Transverse colon (tissue), 4 donors: ENCODE measurements around the gene SH2B2. TPM values are rescaled to one million over a fixed set of nuclear protein-coding genes. Genes with fewer than 3 reads are reported as not detected.

Experiments
- DNase-seq: peaks from one replicate; pipeline ENCODE4 v3.0.0-alpha.2; 2019
- H3K27ac ChIP-seq, 4 donors: fragments of 200-600 bp; sonication (generic); 2 replicates each; pipeline ENCODE4 v1.5.1; 2016 to 2018; ENCODE audit warnings: inconsistent platforms in 4 of 4
- H3K27me3 ChIP-seq: fragments of 200-600 bp; sonication (generic); 2 replicates; pipeline ENCODE4 v1.5.1; 2017; ENCODE audit warnings: inconsistent platforms
- H3K36me3 ChIP-seq, 4 donors: fragments of 200-600 bp; sonication (generic); 2 replicates each; pipeline ENCODE4 v1.5.1; 2017 to 2019; ENCODE audit warnings: inconsistent platforms in 4 of 4
- H3K4me1 ChIP-seq, 4 donors: fragments of 200-600 bp; sonication (generic); 2 replicates each; pipeline ENCODE4 v1.5.1; 2017 to 2020; ENCODE audit warnings: inconsistent platforms in 4 of 4
- H3K4me3 ChIP-seq, 4 donors: fragments of 200-600 bp; sonication (generic); 1 replicate in 1 of 4; 2 replicates in 3 of 4; pipeline versions ENCODE4 v1.5.1 to v1.6.1; 2017 to 2019; ENCODE audit warnings: inconsistent platforms in 4 of 4
- H3K9me3 ChIP-seq, 2 donors: fragments of 200-600 bp; sonication (generic); 2 replicates each; pipeline ENCODE4 v1.5.1; 2017 to 2019; ENCODE audit warnings: inconsistent platforms in 2 of 2
- EP300 ChIP-seq: sonication (generic); formaldehyde crosslinking; IDR thresholded peaks from one replicate; pipeline ENCODE4 v1.6.1; 2017; ENCODE audit warnings: antibody characterized with exemption, low read depth
- POLR2A ChIP-seq: fragments of 450-650 bp; IDR thresholded peaks from one replicate; pipeline ENCODE4 v1.6.1; 2016; ENCODE audit warnings: antibody characterized with exemption, mild to moderate bottlenecking, moderate library complexity
- POLR2AphosphoS5 ChIP-seq, 3 donors: sonication (generic); formaldehyde crosslinking; IDR thresholded peaks; one replicate each; pipeline ENCODE4 v1.6.1; 2016; ENCODE audit warnings: antibody characterized with exemption in 3 of 3
- WGBS, 2 donors: methylation state at CpG; one replicate each; pipeline ENCODE4 v1.1.5; 2018; ENCODE audit warnings: low coverage in 1 of 2; 5-methylcytosine and 5-hydroxymethylcytosine counted together
- in situ Hi-C, 4 donors: fragments of 200-750 bp; cut with MboI; loops; one replicate each; pipeline versions ENCODE4 v1.15.0 to v1.15.1; 2017; ENCODE audit warnings: low sequenced_read_pairs in 3 of 4, low pct_ligation_motif_present in 1 of 4, low pct_unique_long_range_greater_than_20kb in 1 of 4
- intact Hi-C: fragments of 100-400 bp; cut with DNase I; formaldehyde crosslinking; loops from one replicate; pipeline ENCODE4 v1.15.1; 2023; ENCODE audit warnings: low total_unique reads
- total RNA-seq, 4 donors: library from RNA; depleted of rRNA; stranded (reverse); fragments of >200 nt; gene quantifications; one replicate each; pipeline ENCODE4 v1.1.0, GENCODE V29; 2016
- TF ChIP-seq, protein P1 (sequence below), 5 experiments: fragments of 200-600 bp in 3 of 5; fragments of 450-650 bp in 2 of 5; sonication (generic) in 3 of 5; IDR thresholded peaks; 1 replicate in 2 of 5; 2 replicates in 3 of 5; pipeline ENCODE4 v1.5.1; 2016 to 2017; ENCODE audit warnings: antibody characterized with exemption in 5 of 5, inconsistent platforms in 3 of 5, mild to moderate bottlenecking in 2 of 5, moderate library complexity in 1 of 5

SH2B2 gene
- total RNA-seq, 4 donors from 2014 or later, result 2.0 to 7.6 (median 2.2) TPM; not detected in 1

DNA sequence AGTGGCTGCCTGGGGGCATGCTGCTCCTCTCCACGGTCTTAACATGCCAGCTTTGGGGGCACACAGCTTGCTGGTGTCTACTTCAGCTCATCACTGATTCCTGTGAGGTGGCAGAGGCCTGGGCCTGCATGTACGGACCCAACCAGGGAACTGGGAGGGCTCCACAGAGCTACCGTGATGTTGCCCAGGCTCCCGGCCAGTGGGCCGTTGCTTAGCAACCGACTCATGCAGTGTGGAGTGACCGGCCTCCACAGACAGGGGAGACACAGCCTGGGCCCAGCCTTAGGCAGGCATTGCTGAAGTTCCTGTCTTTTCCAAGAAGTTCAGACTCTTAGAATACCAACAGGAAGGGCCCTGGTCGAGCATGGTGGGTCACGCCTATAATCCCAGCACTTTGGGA is 25.8 kb upstream of the SH2B2 start:
- no peak for TF ChIP-seq POLR2AphosphoS5 (IDR thresholded peaks at IDR 0.05)
- TF ChIP-seq POLR2A, result no peak
- no peak for TF ChIP-seq EP300
- Histone ChIP-seq H3K36me3 (no peaks in the 10 kb centered on the region), H3K4me1 (no peaks in the 10 kb centered on the region), H3K4me3 (no peak overlapping the region), H3K9me3 (no peaks in the 10 kb centered on the region), H3K27ac (no peak overlapping the region), H3K27me3 (no peaks in the 10 kb centered on the region)
- WGBS, 2 donors, result 75% methylated on average over 9 of the region's 9 CpGs; no CpG with 5 or more reads in 1 of the 2 donors
- intact Hi-C loops, result no loop called here
- no peak for DNase-seq
- in situ Hi-C loops, result no loop called here

DNA sequence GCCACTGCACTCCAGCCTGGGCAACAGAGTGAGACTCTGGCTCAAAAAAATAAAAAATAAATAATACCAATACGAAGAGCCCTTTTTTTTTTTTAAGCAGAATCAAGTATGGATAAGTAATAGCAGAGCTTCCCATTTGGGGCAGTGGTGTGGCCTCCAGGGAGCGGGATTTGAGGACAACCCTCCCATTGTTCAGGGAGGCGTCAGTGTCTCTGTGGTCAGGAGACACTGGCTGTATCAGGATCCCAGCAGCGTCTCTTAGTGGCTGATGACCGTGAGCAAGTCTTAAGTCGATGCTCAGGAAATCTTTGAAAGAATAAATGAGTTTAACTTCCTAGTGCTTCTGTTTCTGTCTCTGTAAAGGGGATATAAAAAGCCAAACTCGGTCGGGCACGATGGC is 25.2 kb upstream of the SH2B2 start:
- Histone ChIP-seq H3K4me3 (no peak overlapping the region), H3K27me3 (no peaks in the 10 kb centered on the region), H3K36me3 (no peaks in the 10 kb centered on the region), H3K4me1 (no peaks in the 10 kb centered on the region), H3K27ac (no peak overlapping the region), H3K9me3 (no peaks in the 10 kb centered on the region)
- no peak for DNase-seq
- intact Hi-C loops, result no loop called here
- TF ChIP-seq POLR2AphosphoS5 (IDR thresholded peaks at IDR 0.05), result no peak
- TF ChIP-seq POLR2A, result no peak
- TF ChIP-seq, protein P1, sequence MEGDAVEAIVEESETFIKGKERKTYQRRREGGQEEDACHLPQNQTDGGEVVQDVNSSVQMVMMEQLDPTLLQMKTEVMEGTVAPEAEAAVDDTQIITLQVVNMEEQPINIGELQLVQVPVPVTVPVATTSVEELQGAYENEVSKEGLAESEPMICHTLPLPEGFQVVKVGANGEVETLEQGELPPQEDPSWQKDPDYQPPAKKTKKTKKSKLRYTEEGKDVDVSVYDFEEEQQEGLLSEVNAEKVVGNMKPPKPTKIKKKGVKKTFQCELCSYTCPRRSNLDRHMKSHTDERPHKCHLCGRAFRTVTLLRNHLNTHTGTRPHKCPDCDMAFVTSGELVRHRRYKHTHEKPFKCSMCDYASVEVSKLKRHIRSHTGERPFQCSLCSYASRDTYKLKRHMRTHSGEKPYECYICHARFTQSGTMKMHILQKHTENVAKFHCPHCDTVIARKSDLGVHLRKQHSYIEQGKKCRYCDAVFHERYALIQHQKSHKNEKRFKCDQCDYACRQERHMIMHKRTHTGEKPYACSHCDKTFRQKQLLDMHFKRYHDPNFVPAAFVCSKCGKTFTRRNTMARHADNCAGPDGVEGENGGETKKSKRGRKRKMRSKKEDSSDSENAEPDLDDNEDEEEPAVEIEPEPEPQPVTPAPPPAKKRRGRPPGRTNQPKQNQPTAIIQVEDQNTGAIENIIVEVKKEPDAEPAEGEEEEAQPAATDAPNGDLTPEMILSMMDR (IDR thresholded peaks at IDR 0.05), result no peak
- no peak for TF ChIP-seq EP300
- in situ Hi-C loops, result no loop called here
- 73 to 83% methylated on average over 2 to 9 of the region's 9 CpGs for WGBS, 2 donors

DNA sequence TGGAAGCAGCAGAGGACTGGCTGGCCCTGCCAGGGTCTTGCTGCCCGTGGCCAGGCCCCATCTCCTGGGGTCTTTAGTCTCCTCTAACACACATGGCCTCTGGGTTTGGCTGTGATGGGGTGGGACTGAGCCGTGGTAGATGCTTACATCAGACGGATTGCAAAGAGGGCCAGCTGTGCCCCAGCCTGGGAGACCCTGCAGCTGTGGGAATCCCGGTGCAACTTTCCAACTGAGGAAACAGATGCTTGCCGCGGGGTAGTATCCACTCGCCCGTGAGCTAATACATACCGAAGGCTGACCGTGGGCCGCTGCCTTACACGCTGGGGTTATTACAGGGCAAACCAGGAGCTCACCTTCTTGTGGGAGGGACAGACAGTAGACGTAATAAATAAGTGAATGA is 24.1 kb upstream of the SH2B2 start:
- no peak overlapping the region for H3K27ac ChIP-seq
- intact Hi-C loops (no loop called here), in situ Hi-C loops (no loop called here)
- H3K27me3 ChIP-seq, result no peaks in the 10 kb centered on the region
- H3K9me3 ChIP-seq, result no peaks in the 10 kb centered on the region
- no peak overlapping the region for H3K4me3 ChIP-seq
- no peaks in the 10 kb centered on the region for H3K4me1 ChIP-seq
- DNase-seq, result no peak
- TF ChIP-seq POLR2A, result no peak
- no peak for TF ChIP-seq EP300
- TF ChIP-seq POLR2AphosphoS5 (IDR thresholded peaks at IDR 0.05), result no peak
- TF ChIP-seq, protein P1 (IDR thresholded peaks at IDR 0.05), result no peak
- 90 to 96% methylated on average over 9 to 10 of the region's 13 CpGs for WGBS, 2 donors
- no peaks in the 10 kb centered on the region for H3K36me3 ChIP-seq

DNA sequence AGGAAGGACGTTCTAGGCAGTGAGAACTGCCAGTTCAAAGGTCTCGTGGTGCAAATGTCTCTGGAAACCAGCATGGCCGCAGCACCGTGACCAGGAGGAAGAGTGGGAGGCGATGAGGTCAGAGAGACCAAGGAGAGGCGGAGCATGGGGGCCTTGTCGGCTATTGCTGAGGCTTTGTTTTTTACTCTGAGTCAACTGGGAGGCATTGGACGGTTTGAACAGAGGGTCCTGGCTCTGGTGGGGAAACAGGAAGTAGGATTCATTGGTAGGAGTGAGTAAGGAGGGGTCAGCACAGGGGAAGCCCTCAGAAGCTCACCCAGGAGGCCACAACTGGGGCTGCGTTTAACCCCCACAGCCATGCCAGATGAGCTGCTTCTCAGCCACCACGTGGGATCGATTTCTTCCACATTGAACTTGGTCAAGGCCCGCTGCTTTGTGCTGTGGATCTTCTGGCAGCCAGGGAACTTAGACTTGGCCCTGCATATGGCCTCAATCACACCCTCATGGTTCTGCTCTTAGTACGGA is 22.2 kb upstream of the SH2B2 start:
- in situ Hi-C loops, result no loop called here
- no peaks in the 10 kb centered on the region for H3K36me3 ChIP-seq
- no peak for DNase-seq
- WGBS, 2 donors, result 86% methylated on average over 13 of the region's 13 CpGs; no CpG with 5 or more reads in 1 of the 2 donors
- H3K4me3 ChIP-seq, result no peak overlapping the region
- TF ChIP-seq EP300 (no peak), POLR2AphosphoS5 (IDR thresholded peaks at IDR 0.05) (no peak), POLR2A (no peak)
- TF ChIP-seq, protein P1 (IDR thresholded peaks at IDR 0.05), result no peak
- H3K4me1 ChIP-seq, result no peaks in the 10 kb centered on the region
- H3K27me3 ChIP-seq, result no peaks in the 10 kb centered on the region
- H3K27ac ChIP-seq, result no peak overlapping the region
- H3K9me3 ChIP-seq, result no peaks in the 10 kb centered on the region
- intact Hi-C loops, result no loop called here

DNA sequence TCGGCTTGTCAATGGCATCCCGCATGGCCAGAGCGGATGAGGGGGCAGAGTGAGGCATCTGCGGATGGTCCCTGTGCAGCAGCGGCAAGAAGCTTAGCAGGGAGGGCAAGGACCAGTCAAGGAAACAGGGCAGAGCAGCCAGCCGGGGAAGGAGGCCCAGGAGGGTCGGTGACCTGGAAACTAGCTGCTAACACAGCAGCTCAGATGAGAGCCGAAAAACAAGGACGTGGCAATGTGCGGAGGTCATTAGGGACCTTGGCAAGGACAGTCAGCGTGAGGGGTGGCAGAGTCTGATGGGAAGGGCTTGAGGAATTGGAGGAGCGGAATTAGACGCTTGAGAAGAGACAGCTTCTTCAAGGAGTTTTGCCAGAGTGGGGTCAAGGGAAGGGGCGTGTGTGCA is 20.1 kb upstream of the SH2B2 start:
- Histone ChIP-seq H3K27me3 (no peaks in the 10 kb centered on the region), H3K4me1 (no peaks in the 10 kb centered on the region), H3K27ac (no peak overlapping the region), H3K4me3 (no peak overlapping the region), H3K9me3 (no peaks in the 10 kb centered on the region), H3K36me3 (no peaks in the 10 kb centered on the region)
- no peak for DNase-seq
- in situ Hi-C loops (no loop called here), intact Hi-C loops (no loop called here)
- 86 to 87% methylated on average over 6 to 14 of the region's 14 CpGs for WGBS, 2 donors
- TF ChIP-seq POLR2A, result no peak
- no peak for TF ChIP-seq POLR2AphosphoS5 (IDR thresholded peaks at IDR 0.05)
- TF ChIP-seq, protein P1 (IDR thresholded peaks at IDR 0.05), result no peak
- no peak for TF ChIP-seq EP300
